Measurements from ENCODE around the gene MAPK4. TPM values are rescaled to one million over a fixed set of nuclear protein-coding genes. Genes with fewer than 3 reads are reported as not detected.

The MAPK4 gene
- total RNA-seq, 3 donors from 2014 or later: 0.41 to 9.9 (median 0.43) TPM

- TF ChIP-seq CTCF (IDR thresholded peaks at IDR 0.05): no peak
- H3K36me3 ChIP-seq (ENCODE audit: low read depth): no peaks in the 10 kb centered on the region
- no peak overlapping the region for H3K4me3 ChIP-seq
- ATAC-seq (no peak), DNase-seq (no peak)
- no peaks in the 10 kb centered on the region for H3K4me1 ChIP-seq (ENCODE audit: low read depth)
- H3K9me3 ChIP-seq: no peaks in the 10 kb centered on the region
- intact Hi-C loops (cut with DNase I, micrococcal nuclease): no loop called here
Observed at GRCh38 chr18:50644146-50644545, 84.3 kb downstream of the MAPK4 start.

- ATAC-seq (peak; percentile 55), DNase-seq (no peak)
- Histone ChIP-seq H3K4me3 (no peak overlapping the region), H3K36me3 (ENCODE audit: low read depth) (no peaks in the 10 kb centered on the region), H3K4me1 (ENCODE audit: low read depth) (no peaks in the 10 kb centered on the region), H3K9me3 (no peaks in the 10 kb centered on the region)
- TF ChIP-seq CTCF (IDR thresholded peaks at IDR 0.05): no peak
- intact Hi-C loops (cut with DNase I, micrococcal nuclease): no loop called here
Observed at GRCh38 chr18:50644807-50645206, 84.9 kb downstream of the MAPK4 start.

- intact Hi-C loops (cut with DNase I, micrococcal nuclease): no loop called here
- ATAC-seq (no peak), DNase-seq (no peak)
- Histone ChIP-seq H3K4me3 (no peak overlapping the region), H3K4me1 (ENCODE audit: low read depth) (no peaks in the 10 kb centered on the region), H3K36me3 (ENCODE audit: low read depth) (no peaks in the 10 kb centered on the region), H3K9me3 (no peaks in the 10 kb centered on the region)
- TF ChIP-seq CTCF (IDR thresholded peaks at IDR 0.05): no peak
Observed at GRCh38 chr18:50647237-50647636, 87.3 kb downstream of the MAPK4 start.

- TF ChIP-seq CTCF (IDR thresholded peaks at IDR 0.05): no peak
- Histone ChIP-seq H3K4me1 (ENCODE audit: low read depth) (no peaks in the 10 kb centered on the region), H3K9me3 (no peaks in the 10 kb centered on the region), H3K36me3 (ENCODE audit: low read depth) (no peaks in the 10 kb centered on the region), H3K4me3 (no peak overlapping the region)
- ATAC-seq (no peak), DNase-seq (no peak)
- intact Hi-C loops (cut with DNase I, micrococcal nuclease): no loop called here
Observed at GRCh38 chr18:50647792-50648191, 87.9 kb downstream of the MAPK4 start.

GRCh38 chr18:50649821-50650220 lies 89.9 kb downstream of the MAPK4 start:
- intact Hi-C loops (cut with DNase I, micrococcal nuclease): no loop called here
- Histone ChIP-seq H3K36me3 (ENCODE audit: low read depth) (no peaks in the 10 kb centered on the region), H3K9me3 (no peaks in the 10 kb centered on the region), H3K4me1 (ENCODE audit: low read depth) (no peaks in the 10 kb centered on the region), H3K4me3 (no peak overlapping the region)
- TF ChIP-seq CTCF (IDR thresholded peaks at IDR 0.05): no peak
- ATAC-seq: peak; percentile 14
- DNase-seq: peak in 1 of 3 donors; percentile 45

GRCh38 chr18:50651334-50651733 lies 91.4 kb downstream of the MAPK4 start:
- no peaks in the 10 kb centered on the region for H3K4me1 ChIP-seq (ENCODE audit: low read depth)
- TF ChIP-seq CTCF (IDR thresholded peaks at IDR 0.05): no peak
- no peak overlapping the region for H3K4me3 ChIP-seq
- no peaks in the 10 kb centered on the region for H3K9me3 ChIP-seq
- intact Hi-C loops (cut with DNase I, micrococcal nuclease): no loop called here
- H3K36me3 ChIP-seq (ENCODE audit: low read depth): no peaks in the 10 kb centered on the region
- DNase-seq (no peak), ATAC-seq (no peak)

Data from mucosa of descending colon (tissue), 3 donors.